LNCaP clone FGC (cell line): ENCODE measurements around the gene TNFSF10.

Experiments
- DNase-seq: peaks from one replicate; pipeline ENCODE4 v3.0.0-alpha.2; 2011; ENCODE audit warnings: low read depth
- H3K4me3 ChIP-seq: 2 replicates; pipeline ENCODE4 v1.5.1; 2011; ENCODE audit warnings: mild to moderate bottlenecking, low read depth, low read length, control low read depth
- TF ChIP-seq, protein P1 (sequence below): IDR thresholded peaks from 2 replicates; pipeline ENCODE4 v1.5.1; 2012; ENCODE audit warnings: mild to moderate bottlenecking; ENCODE audit not compliant: control insufficient read depth, insufficient read depth; ENCODE audit errors: extremely low read depth

Gene TNFSF10

GRCh38 chr3:172561897-172562640 is 38.8 kb upstream of the TNFSF10 start:
- peak; percentile 82 for DNase-seq
- no peak overlapping the region for H3K4me3 ChIP-seq
- TF ChIP-seq, protein P1, sequence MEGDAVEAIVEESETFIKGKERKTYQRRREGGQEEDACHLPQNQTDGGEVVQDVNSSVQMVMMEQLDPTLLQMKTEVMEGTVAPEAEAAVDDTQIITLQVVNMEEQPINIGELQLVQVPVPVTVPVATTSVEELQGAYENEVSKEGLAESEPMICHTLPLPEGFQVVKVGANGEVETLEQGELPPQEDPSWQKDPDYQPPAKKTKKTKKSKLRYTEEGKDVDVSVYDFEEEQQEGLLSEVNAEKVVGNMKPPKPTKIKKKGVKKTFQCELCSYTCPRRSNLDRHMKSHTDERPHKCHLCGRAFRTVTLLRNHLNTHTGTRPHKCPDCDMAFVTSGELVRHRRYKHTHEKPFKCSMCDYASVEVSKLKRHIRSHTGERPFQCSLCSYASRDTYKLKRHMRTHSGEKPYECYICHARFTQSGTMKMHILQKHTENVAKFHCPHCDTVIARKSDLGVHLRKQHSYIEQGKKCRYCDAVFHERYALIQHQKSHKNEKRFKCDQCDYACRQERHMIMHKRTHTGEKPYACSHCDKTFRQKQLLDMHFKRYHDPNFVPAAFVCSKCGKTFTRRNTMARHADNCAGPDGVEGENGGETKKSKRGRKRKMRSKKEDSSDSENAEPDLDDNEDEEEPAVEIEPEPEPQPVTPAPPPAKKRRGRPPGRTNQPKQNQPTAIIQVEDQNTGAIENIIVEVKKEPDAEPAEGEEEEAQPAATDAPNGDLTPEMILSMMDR, result no peak

- no peak overlapping the region for H3K4me3 ChIP-seq
- TF ChIP-seq, protein P1, result no peak
- no peak for DNase-seq
Observed at GRCh38 chr3:172560586-172560985, 37.4 kb upstream of the TNFSF10 start.

- TF ChIP-seq, protein P1, result no peak
- DNase-seq, result no peak
- no peak overlapping the region for H3K4me3 ChIP-seq
Observed at GRCh38 chr3:172560026-172560425, 36.8 kb upstream of the TNFSF10 start.

GRCh38 chr3:172559020-172559419 is 35.8 kb upstream of the TNFSF10 start:
- TF ChIP-seq, protein P1, result no peak
- H3K4me3 ChIP-seq, result no peak overlapping the region
- DNase-seq, result no peak

- TF ChIP-seq, protein P1, result no peak
- DNase-seq, result no peak
- no peak overlapping the region for H3K4me3 ChIP-seq
Observed at GRCh38 chr3:172557515-172558220, 34.4 kb upstream of the TNFSF10 start.

DNA sequence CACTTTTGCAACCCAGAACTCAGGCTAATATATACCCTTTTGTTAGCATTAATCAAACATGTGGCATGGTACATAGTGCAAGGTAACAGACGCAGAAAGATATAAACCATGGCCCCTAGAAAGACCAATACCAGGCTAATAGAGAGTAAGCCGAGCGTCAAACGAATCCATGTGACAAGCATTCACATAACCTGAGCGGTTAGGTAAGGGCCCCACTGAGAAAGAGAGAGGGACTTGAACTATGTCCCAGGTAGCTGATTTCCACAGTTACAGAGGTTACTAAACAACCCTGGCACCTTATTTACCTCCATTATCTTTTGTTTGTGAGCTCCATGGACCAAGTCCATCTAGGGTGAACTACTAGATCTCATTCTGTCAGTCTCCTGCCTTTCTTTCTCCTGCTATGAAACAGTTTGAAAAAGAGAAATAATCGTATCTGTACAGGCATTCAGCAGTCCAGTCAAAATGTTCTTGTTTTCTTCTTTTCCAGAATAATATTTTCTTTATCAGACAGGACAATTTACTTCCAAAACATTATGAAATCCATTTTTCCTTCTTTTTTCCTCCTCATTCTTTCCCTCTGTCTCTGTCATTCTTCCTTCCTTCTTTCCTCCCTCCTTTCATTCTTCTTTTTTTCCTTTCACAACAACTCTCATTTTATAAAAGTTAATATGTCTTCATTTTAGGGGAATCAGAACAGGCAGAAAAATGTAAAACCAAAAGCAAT is 30.5 kb upstream of the TNFSF10 start:
- DNase-seq, result no peak

More for the DNA sequence above, 30.5 kb upstream of the TNFSF10 start:
- no peak overlapping the region for H3K4me3 ChIP-seq
- TF ChIP-seq, protein P1, result no peak
